ENCODE measurements around the gene WDR17. TPM values are rescaled to one million over a fixed set of nuclear protein-coding genes. Genes with fewer than 3 reads are reported as not detected.

The WDR17 gene
- total and polyA plus RNA-seq, 2 donors (not counting 1 experiment from before 2014, with no cell fraction given), result 2.1 to 7.1 TPM

GRCh38 chr4:176054942-176055341 lies 10.7 kb upstream of the WDR17 start:
- Histone ChIP-seq H3K79me2 (ENCODE audit: control insufficient read depth, insufficient read depth, low read length) (no peaks in the 10 kb centered on the region), H2AFZ (ENCODE audit: insufficient read depth, low read depth, low read length, poor library complexity, severe bottlenecking) (no peak overlapping the region), H3K9me3 (ENCODE audit: control extremely low read depth in 1 of 3, control insufficient read depth in 2 of 3, insufficient read depth in 1 of 3, low read length in 2 of 3) (no peaks in the 10 kb centered on the region), H3K4me3 (ENCODE audit: control extremely low read depth in 1 of 5, extremely low read depth in 1 of 5, insufficient read depth in 1 of 5, low read depth in 2 of 5, low read length in 4 of 5) (no peak overlapping the region), H3K27me3 (replicated peaks in 1 of 4; ENCODE audit: control extremely low read depth in 1 of 4, control insufficient read depth in 3 of 4, insufficient read depth in 4 of 4, low read length in 3 of 4) (no peaks in the 10 kb centered on the region), H4K20me1 (ENCODE audit: control insufficient read depth, insufficient read depth, low read length, poor library complexity, severe bottlenecking) (no peaks in the 10 kb centered on the region), H3K36me3 (replicated peaks in 1 of 2; ENCODE audit: control extremely low read depth in 1 of 2, control insufficient read depth in 1 of 2, extremely low read depth in 1 of 2, insufficient read depth in 2 of 2, low read length in 1 of 2) (no peaks in the 10 kb centered on the region), H3K9ac (ENCODE audit: low read length) (no peak overlapping the region), H3K4me2 (replicated peaks; ENCODE audit: low read depth, low read length, poor library complexity, severe bottlenecking) (no peak overlapping the region), H3K27ac (ENCODE audit: low read length in 2 of 2) (no peak overlapping the region), H3K4me1 (ENCODE audit: control insufficient read depth in 2 of 2, insufficient read depth in 2 of 2, low read length in 2 of 2) (peaks cover 9 to 19% of the 10 kb centered on the region in 2 donors)
- H3K27ac Mint-ChIP-seq, result no peak overlapping the region
- CTCF ChIA-PET, result interaction anchor here (1.0 to 2.2 kb wide), 5 partner anchors 9 to 107 kb away, joined by 3 to 9 read pairs (median 3); partner anchors contain the start of gene WDR17
- ATAC-seq (ENCODE audit: low read depth), result no peak
- no peak overlapping the region for H3K4me3 Mint-ChIP-seq
- POLR2A ChIA-PET, result no interaction called here
- H3K4me1 Mint-ChIP-seq, result peaks cover 11% of the 10 kb centered on the region
- H3K27me3 Mint-ChIP-seq, result peaks cover 3% of the 10 kb centered on the region
- no CpG with 5 or more reads among the region's 2 CpGs for WGBS (ENCODE audit: insufficient coverage)
- H3K9me3 Mint-ChIP-seq (ENCODE audit: insufficient read depth), result no peaks in the 10 kb centered on the region
- TF ChIP-seq EZH2 (IDR thresholded peaks at IDR 0.05; ENCODE audit: borderline replicate concordance, insufficient read depth, low read depth, low read length, poor library complexity, severe bottlenecking) (no peak), CTCF (IDR thresholded peaks at IDR 0.05) (no peak)
- intact Hi-C loops (cut with micrococcal nuclease), result loop anchor here (2.0 kb wide), 1 partner anchor 108 kb away; no protein-coding TSS in a partner anchor
- DNase-seq, result peak; percentile 20

GRCh38 chr4:176063718-176064117 lies 1.9 kb upstream of the WDR17 start:
- CTCF ChIA-PET, result no interaction called here
- Histone ChIP-seq H3K79me2 (ENCODE audit: control insufficient read depth, insufficient read depth, low read length) (no peaks in the 10 kb centered on the region), H3K36me3 (replicated peaks in 1 of 2; ENCODE audit: control extremely low read depth in 1 of 2, control insufficient read depth in 1 of 2, extremely low read depth in 1 of 2, insufficient read depth in 2 of 2, low read length in 1 of 2) (no peaks in the 10 kb centered on the region), H3K4me2 (replicated peaks; ENCODE audit: low read depth, low read length, poor library complexity, severe bottlenecking) (no peak overlapping the region), H3K9me3 (ENCODE audit: control extremely low read depth in 1 of 3, control insufficient read depth in 2 of 3, insufficient read depth in 1 of 3, low read length in 2 of 3) (no peaks in the 10 kb centered on the region), H3K27me3 (replicated peaks in 1 of 4; ENCODE audit: control extremely low read depth in 1 of 4, control insufficient read depth in 3 of 4, insufficient read depth in 4 of 4, low read length in 3 of 4) (no peaks in the 10 kb centered on the region), H3K4me3 (ENCODE audit: control extremely low read depth in 1 of 5, extremely low read depth in 1 of 5, insufficient read depth in 1 of 5, low read depth in 2 of 5, low read length in 4 of 5) (no peak overlapping the region), H4K20me1 (ENCODE audit: control insufficient read depth, insufficient read depth, low read length, poor library complexity, severe bottlenecking) (no peaks in the 10 kb centered on the region), H3K9ac (ENCODE audit: low read length) (no peak overlapping the region), H3K4me1 (ENCODE audit: control insufficient read depth in 2 of 2, insufficient read depth in 2 of 2, low read length in 2 of 2) (peaks cover 8 to 10% of the 10 kb centered on the region in 2 donors), H2AFZ (ENCODE audit: insufficient read depth, low read depth, low read length, poor library complexity, severe bottlenecking) (no peak overlapping the region), H3K27ac (ENCODE audit: low read length in 2 of 2) (no peak overlapping the region)
- POLR2A ChIA-PET, result no interaction called here
- TF ChIP-seq CTCF (IDR thresholded peaks at IDR 0.05) (no peak), EZH2 (IDR thresholded peaks at IDR 0.05; ENCODE audit: borderline replicate concordance, insufficient read depth, low read depth, low read length, poor library complexity, severe bottlenecking) (no peak)
- Mint-ChIP-seq H3K27ac (no peak overlapping the region), H3K27me3 (peaks cover 18% of the 10 kb centered on the region), H3K4me3 (no peak overlapping the region), H3K9me3 (ENCODE audit: insufficient read depth) (no peaks in the 10 kb centered on the region), H3K4me1 (peaks cover 12% of the 10 kb centered on the region)
- intact Hi-C loops (cut with micrococcal nuclease), result loop anchor here (10.0 kb wide), 1 partner anchor 1779 kb away; the partner anchor contains the start of genes CEP44 and FBXO8
- WGBS (ENCODE audit: insufficient coverage), result 98% methylated on average over 14 of the region's 20 CpGs
- DNase-seq, result no peak
- ATAC-seq (ENCODE audit: low read depth), result no peak

Measured in B cell (primary cell).